Measurements from ENCODE around the gene C6orf141.

The C6orf141 gene

GRCh38 chr6:49540614-49541013 is 9.9 kb upstream of the C6orf141 start:
- DNase-seq, result no peak

- no peak for DNase-seq
These were observed 9.2 kb upstream of the C6orf141 start for GRCh38 chr6:49541210-49541724.

GRCh38 chr6:49541936-49542335 is 8.5 kb upstream of the C6orf141 start:
- no peak for DNase-seq

- no peak for DNase-seq
These were observed 7.2 kb upstream of the C6orf141 start for GRCh38 chr6:49543087-49543858.

- no peak for DNase-seq
These were observed 4.1 kb upstream of the C6orf141 start for GRCh38 chr6:49546331-49546730.

- no peak for DNase-seq
These were observed 1.7 kb upstream of the C6orf141 start for GRCh38 chr6:49548613-49549304.

GRCh38 chr6:49549691-49550491 is 577 bp upstream of the C6orf141 start:
- DNase-seq, result no peak

GRCh38 chr6:49551078-49551865 is 804 bp downstream of the C6orf141 start:
- DNase-seq, result peak; percentile 21

- no peak for DNase-seq
These were observed 1.3 kb downstream of the C6orf141 start for GRCh38 chr6:49551866-49552129.

- DNase-seq, result no peak
These were observed 2.1 kb downstream of the C6orf141 start for GRCh38 chr6:49552596-49552995.

GRCh38 chr6:49553384-49553783 is 2.9 kb downstream of the C6orf141 start:
- DNase-seq, result no peak

GRCh38 chr6:49555951-49556350 is 5.5 kb downstream of the C6orf141 start:
- no peak for DNase-seq

- no peak for DNase-seq
These were observed 6.0 kb downstream of the C6orf141 start for GRCh38 chr6:49556429-49556837.

GRCh38 chr6:49557177-49557576 is 6.7 kb downstream of the C6orf141 start:
- no peak for DNase-seq

- DNase-seq, result no peak
These were observed 7.8 kb downstream of the C6orf141 start for GRCh38 chr6:49558238-49558637.

- DNase-seq, result no peak
These were observed 12.8 kb downstream of the C6orf141 start for GRCh38 chr6:49563006-49563886.

- no peak for DNase-seq
These were observed 14.1 kb downstream of the C6orf141 start for GRCh38 chr6:49564552-49564951.

- no peak for DNase-seq
These were observed 14.8 kb downstream of the C6orf141 start for GRCh38 chr6:49565261-49565660.

GRCh38 chr6:49565855-49566254 is 15.4 kb downstream of the C6orf141 start:
- no peak for DNase-seq

GRCh38 chr6:49570474-49571079 is 20.1 kb downstream of the C6orf141 start:
- no peak for DNase-seq

GRCh38 chr6:49576618-49577017 is 26.1 kb downstream of the C6orf141 start:
- no peak for DNase-seq

Measured in NCI-H1048 (cell line).